Breast epithelium (tissue), 3 donors: ENCODE results near the gene CSMD2.

ENCODE experiments used
- CTCF ChIP-seq, 3 donors: fragments of 450-650 bp; IDR thresholded peaks; one replicate each; pipeline ENCODE4 v1.5.1; 2016 to 2017; ENCODE audit warnings: antibody characterized with exemption in 3 of 3, mild to moderate bottlenecking in 3 of 3, moderate library complexity in 3 of 3
- POLR2AphosphoS5 ChIP-seq, 3 donors: sonication (generic); formaldehyde crosslinking; IDR thresholded peaks; one replicate each; pipeline ENCODE4 v1.6.1; 2017; ENCODE audit warnings: antibody characterized with exemption in 3 of 3

GRCh38 chr1:34113887-34114286 is 51.1 kb downstream of the CSMD2 start:
- peak in 2 of 3 donors; percentile 30 to 31 for TF ChIP-seq CTCF (IDR thresholded peaks at IDR 0.05)
- TF ChIP-seq POLR2AphosphoS5 (IDR thresholded peaks at IDR 0.05): no peak
